HG03432 (cell line): ENCODE measurements around the gene PTPRN2.
"Not testable (repeated sequence)": the region's sequence is repeated elsewhere in the genome, so short reads cannot be mapped to it uniquely, and the experiment has no call there.

Source experiments
- ATAC-seq: cut with Tn5 transposase; IDR thresholded peaks from one replicate; pipeline ENCODE4 v1.9.1; 2021; ENCODE audit warnings: mild to moderate bottlenecking, moderate library complexity; ENCODE audit not compliant: unreplicated experiment

The PTPRN2 gene

DNA sequence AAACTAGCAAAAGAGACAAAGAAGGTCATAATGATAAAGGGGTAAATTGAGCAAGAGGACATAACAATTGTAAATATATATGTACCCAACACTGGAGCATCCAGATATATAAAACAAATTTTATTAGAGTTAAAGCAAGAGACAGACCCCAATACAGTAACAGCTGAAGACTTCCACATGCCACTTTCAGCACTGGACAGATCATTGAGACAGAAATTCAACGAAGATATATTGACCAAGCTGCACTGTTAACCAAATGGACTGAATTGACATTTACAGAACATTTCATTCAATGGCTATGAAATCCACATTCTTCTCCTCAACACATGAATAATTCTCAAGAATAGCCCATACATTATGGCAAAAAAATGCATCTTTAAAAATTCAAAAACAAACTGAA is 378.2 kb downstream of the PTPRN2 start:
- ATAC-seq, result no peak

DNA sequence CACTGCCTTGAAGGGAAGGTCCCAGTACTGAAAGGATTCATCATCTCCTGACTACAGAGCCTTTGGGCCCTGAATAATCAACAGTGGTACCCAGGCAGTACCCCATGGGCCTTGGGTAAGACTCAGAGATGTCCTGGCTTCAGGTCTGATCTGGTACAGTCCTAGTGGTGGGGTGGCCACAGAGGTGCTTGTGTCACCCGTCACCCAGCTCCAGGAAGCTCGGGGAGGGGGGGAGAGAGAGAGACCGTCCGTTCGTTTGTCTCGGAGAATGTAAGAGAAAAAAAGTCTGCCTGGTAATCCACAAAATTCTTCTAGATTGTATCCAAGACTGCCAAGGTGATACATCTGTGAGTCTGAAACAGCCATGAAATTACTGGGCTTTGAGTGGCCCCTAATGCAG is 381.3 kb downstream of the PTPRN2 start:
- no peak for ATAC-seq

DNA sequence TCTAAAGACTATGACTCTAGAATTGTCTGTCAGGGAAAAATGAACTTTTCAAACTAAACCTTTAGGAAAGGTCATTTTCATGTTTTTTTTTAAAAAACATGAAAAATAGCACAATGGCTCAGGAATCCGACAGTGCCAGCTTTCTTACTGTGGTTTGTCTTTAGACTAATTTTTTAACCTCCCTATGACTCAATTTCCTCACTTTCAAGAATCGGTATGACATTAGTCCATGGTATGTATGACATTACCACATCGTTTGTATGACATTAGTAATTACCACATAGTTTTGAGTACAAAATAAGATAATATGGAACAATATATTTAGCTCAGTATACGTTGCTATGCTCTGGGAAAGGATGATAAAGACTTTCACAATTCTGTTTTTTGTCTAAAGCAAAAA is 383.2 kb downstream of the PTPRN2 start:
- no peak for ATAC-seq

DNA sequence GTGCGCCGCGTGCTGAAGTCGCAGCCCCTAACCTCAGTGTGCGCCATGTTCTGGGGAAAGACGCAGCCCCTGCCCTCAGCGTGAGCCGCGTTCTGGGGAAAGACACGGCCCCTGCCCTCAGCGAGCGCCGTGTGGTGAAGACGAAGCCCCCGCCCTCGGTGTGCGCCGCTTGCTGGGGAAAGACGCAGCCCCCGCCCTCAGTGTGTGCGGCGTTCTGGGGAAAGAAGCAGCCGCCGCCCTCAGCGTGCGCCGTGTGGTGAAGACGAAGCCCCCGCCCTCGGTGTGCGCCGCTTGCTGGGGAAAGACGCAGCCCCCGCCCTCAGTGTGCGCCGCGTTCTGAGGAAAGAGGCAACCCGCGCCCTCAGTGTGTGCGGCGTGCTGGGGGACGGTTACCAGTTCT is 383.7 kb downstream of the PTPRN2 start:
- ATAC-seq, result not testable (repeated sequence)

DNA sequence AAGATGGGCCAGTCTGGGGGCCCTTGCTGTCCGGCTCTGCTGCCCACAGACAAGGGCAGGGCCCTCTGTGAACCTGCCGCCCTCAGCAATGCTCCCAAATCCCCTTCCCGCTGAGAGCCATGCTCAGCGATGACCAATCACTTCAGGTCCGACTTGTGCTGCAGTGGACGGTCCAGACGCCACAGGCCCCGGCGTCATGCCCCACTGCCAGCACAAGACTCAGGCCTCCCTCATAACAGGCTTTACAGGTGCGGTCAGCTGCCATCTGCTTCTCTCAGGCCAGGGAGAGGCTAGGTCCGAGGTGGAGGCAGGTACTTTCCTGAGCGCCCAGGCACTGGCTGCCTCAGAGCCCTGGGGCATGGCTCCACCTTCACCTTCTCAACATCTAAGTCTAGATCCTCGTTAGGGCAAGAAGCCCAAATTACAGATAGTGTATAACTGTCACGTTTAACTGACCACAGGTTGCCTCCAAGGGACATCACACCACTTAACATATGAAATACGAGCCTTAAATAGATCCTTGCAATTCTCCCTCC is 393.2 kb downstream of the PTPRN2 start:
- no peak for ATAC-seq

DNA sequence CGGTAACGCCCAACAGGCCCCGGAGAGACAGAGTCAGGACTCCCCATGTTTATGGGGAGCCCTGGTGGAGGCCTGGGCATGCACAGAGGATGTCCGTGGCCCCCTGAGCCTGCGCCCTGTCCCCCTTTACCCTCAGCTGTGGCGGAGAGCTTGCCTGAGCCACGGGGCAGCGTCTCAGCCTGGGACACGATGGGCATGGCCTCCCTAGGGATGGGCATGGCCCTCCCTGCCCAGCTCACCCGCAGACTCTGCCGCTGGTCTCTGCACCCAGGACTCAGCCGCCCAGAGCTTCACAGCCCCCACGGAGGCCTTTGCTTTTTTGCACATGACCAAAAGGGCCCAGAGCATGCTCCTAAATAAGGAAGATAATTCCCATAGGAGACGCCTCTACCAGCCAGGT is 394.2 kb downstream of the PTPRN2 start:
- no peak for ATAC-seq

DNA sequence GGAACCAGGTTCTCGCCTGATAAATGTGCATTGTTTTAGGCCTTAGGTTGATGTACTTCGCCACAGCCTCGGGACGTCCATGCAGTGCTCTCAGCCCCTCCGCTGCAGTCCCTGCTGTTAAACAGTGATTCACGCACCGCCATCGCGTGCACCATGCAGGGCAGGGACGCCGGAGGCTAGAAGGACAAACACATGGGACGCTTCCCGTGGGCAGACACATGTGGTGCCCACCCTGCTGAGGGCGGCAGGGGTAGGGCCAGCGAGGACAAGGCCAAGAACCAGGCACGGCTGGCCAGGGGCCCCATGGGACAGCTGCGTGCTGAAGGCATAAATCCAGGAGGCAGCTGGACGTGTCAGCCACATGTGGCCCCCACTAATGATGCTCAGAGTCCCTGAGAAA is 394.7 kb downstream of the PTPRN2 start:
- no peak for ATAC-seq

DNA sequence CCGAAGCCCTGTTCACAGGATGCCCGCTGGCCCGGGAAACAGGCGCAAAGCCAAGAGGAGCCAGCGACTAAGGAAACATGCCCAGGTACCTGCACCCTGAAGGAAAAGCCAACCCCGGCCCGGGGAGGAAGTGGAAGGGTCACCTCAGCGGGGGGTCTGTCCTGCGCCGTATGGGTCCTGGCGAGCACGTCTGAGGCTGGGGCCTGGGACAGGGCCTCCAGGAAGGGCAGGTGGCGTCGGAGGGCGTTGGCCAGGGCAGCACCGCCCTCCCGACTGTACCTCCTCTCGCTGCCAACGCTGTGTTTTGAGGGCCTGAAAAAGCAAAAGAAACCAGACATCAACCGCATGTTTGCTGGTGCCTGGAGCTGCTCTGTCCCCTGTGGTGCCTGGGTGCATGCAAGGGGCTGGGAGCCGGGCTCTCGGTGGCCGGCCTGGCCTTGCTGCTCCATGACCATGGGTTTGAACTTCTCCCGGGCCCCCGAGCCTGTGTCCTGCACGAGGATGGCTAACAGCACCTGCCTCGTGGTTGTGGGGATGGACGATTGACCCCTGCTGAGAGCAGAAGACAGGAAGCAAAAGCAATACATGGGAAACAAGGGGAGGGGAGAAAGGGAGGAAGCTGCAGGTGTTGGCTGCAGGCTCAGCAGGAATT is 395.3 kb downstream of the PTPRN2 start:
- ATAC-seq, result no peak

DNA sequence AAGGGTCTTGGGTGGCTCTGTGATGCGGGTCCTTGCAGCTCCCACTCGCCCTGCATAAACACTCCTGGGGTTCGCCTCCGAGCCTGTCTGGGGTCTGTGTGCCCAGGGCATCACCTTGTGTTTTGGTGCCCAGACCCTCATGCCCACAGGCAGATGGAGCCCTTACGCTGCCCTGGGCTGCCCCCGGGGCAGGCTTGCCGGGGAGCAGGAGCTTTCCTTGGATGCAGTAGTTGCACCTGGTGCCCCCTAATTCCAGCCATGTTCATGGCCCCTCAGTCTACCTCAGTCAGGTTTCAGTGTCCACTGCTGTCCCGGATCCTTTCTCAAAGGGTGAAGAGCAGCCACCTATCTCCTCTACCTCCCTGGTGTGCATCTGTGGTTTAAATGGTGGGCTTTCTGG is 396.0 kb downstream of the PTPRN2 start:
- ATAC-seq, result no peak

DNA sequence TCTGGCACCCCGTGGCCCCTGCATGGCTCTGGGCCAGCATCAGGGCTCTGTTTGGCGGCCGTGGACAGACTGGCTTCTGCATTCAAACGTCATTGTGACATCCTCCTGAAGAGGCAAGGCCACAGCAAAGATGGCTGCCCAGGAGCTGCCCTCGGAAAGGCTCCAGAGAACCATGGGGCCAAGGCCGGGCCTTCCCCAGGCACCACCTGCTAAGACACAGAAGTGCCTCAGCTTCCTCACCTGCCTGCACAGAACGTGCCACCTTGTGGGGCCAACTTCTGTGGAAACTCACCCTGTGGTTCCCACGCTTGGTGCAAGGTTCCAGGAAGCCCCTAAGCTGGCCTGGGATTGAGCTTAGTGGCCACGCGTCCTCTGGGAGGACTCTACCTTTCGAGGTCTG is 396.9 kb downstream of the PTPRN2 start:
- ATAC-seq, result no peak

DNA sequence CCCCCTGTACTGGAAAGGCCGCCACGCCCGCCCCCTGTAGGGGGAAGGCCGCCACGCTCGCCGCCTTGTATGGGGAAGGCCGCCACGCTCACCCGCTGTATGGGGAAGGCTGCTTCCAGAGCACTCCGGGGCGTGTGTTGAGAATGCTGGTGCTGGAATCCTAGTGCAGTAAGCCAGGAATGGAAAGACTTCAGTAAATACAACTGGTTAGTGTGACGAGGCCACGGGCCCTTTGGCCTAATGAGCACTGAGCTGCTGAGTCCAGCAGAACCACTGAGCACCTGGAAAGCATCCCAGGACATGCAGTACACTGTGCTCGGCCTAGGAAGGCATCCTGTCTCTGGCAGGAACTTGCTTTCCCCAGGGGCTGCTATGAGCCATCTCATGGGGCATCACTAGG is 398.9 kb downstream of the PTPRN2 start:
- ATAC-seq, result no peak

DNA sequence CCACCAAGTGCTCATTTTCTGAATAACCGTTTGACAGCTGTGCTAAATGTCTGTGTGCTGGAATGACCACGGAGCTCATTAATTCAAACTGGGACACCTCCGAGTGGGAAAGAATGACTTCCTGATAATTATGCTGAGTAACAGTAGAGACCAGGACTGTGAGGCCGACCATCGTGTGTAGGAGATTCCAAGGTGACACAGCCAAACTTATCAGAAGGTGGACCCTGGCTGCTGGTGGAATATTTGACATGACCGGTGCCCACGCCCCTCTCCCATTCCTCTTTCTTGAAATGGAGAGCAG is 400.0 kb downstream of the PTPRN2 start:
- ATAC-seq, result no peak

DNA sequence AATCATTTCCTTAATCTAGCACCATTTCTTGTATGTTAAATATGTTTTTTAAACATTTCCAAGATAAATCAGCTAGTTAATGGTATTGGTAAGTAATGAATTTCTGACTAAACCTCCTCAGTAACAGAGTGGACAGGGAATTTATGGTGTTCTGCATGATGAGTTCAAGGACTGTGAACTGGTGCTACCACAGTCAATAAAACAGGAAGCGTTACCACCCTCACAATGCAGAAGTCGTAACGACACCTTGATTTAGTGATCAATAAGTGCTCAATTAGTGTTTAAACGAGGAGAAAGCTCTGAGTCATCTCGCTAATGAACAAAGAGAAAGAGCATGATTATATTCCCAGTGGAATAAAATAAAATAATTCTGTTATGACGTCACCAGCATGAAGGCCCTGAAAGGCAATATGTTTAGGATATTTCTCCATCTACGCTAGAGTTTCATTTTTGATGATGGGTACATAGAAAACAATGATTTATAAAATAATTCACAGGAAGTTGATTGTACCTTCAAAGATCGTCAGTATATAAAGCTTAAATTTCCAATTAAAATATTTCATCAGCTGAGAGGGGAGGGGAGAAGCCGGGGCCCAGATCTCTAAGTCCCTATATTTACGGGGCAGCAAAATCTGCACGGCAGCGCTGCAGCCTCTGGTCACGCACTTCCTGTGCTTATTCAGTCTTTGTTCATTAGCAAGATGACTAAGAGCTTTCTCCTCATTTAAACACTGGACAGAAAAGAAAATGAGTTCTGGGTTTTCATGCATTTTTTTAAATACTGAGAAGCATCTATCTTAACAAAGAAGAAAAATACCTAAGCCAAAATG is 400.5 kb downstream of the PTPRN2 start:
- no peak for ATAC-seq

DNA sequence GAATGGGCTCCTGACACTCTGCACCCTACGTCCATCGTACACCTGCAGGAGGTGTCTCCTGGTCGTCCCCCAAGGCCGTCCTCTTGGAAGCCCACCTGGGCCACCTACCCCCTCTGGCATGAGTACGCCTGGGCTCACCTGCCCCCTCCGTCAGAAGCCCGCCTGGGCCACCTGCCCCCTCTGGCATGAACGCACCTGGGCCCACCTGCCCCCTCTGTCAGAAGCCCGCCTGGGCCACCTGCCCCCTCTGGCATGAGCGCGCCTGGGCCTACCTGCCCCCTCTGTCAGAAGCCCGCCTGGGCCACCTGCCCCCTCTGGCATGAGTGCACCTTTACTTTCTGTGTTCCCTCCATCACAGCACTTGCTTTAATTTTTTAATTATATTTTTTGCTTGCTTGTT is 401.2 kb downstream of the PTPRN2 start:
- ATAC-seq, result no peak

DNA sequence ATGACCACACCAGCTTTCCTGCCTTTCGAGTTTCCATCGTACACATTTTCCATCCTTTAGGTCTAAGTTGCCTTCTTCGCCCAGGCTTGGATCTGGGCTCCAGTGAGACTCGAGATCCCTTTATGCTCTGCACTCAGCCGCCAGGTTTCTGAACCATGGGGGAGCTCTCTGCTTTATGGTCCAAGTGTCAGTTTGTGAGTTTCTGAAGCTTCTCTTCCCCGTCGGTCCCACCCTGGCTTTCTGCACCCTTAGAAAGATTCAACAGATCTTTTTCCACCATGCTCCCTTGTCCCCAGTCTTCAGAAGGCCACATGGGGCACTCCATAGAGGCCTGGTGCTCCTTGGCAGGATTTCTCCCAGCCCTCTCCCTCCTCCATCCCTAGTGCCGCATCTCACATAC is 402.0 kb downstream of the PTPRN2 start:
- no peak for ATAC-seq

DNA sequence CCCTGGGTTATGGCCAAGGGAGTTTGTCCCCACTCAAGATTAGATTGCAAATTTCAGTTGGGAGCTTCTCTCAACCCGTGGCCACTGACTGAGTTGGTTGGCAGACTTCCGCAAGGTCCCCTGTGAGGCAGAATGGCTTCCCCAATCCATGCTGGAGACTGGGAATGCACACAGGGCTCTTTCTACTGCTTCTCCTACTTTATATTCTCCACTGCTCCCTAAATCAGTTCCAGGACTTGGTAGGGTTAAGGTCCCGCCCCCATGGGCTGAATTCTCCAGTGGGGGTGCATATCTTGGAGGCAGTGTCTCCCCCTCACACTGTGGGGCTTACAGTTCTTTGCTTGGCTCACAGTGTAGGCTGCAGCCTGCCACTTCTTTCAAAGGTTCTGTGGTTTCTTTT is 404.2 kb downstream of the PTPRN2 start:
- ATAC-seq, result no peak

DNA sequence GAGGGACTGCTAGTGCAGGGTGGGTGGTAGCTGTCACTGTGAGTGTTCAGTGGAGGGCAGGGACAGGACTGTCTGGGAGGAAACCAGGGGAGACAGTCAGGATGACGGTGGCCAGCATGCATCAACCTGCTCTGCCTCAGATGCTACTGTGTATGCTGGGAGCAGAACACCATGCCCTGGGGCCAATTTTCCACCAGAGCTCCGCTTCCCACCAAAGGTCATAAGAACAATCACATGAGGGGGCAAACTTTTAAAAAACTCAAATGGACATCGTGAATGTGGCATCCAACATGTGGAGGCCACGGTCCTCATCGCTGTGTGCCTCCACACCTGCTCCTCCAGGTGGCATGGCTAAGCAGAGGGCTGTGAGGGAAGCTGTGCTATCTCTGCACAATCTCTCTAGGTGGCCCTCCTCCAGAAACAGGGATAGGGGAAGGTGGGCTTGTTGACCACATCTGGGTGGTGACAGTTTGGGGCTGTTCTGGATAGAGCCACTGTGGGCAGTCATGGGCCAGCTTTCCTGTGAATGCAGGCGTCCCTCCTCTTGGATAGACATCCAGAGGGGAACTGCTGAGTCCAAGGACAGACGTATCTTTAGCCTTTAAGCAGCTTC is 411.0 kb downstream of the PTPRN2 start:
- no peak for ATAC-seq

DNA sequence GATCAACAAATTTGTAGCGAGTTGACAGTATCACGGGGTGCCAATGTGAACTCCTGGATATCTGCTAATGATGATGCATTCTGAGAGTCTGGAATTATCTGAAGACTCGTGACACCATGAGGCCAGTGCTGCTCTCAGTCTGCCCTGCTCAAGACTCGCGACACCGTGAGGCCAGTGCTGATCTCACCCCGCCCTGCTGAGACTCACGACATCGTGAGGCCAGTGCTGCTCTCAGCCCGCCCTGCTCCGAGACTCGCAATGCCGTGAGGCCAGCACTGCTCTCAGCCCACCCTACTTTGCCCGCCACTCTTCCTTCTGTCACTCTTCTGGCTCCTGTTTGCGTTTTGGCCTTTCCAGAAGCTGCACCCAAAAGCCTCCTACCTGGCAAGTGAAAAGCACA is 411.8 kb downstream of the PTPRN2 start:
- no peak for ATAC-seq

DNA sequence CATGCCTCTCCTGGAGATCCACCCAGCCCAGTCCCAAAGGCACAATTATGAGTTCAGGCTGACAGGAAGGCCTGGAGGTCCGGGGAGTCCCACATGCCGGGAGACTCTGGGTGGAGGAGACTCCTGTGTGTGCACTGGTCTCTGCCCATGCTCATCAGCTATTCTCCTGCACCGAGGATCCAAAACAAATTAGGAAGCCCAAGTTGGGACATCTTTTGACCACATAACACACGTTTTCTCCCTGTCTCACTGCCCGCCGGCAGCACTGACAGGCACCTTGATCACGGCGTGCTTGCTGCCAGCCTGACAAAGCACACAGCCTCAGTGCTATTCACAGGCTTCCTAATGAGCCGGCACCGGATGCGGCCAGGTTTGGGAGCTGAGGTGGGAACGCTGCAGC is 412.7 kb downstream of the PTPRN2 start:
- no peak for ATAC-seq

DNA sequence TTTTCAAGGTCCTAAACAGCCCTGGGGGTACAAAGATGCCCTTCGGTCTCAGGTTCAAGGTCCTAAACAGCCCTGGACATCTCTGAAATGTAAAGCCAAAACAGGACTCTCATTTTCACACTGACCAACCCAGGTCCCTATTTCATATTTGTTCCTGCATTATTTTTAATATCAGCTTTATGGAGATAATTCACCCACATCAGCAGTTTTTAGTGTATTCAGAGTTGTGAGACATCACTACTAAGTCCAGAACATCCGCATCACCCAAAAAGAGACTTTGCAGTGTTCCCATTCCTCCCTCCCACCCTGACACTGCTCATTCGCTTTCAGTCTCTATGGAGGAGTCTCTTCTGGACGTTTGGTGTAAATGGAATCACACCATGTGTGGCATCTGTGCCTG is 420.2 kb downstream of the PTPRN2 start:
- ATAC-seq, result no peak

DNA sequence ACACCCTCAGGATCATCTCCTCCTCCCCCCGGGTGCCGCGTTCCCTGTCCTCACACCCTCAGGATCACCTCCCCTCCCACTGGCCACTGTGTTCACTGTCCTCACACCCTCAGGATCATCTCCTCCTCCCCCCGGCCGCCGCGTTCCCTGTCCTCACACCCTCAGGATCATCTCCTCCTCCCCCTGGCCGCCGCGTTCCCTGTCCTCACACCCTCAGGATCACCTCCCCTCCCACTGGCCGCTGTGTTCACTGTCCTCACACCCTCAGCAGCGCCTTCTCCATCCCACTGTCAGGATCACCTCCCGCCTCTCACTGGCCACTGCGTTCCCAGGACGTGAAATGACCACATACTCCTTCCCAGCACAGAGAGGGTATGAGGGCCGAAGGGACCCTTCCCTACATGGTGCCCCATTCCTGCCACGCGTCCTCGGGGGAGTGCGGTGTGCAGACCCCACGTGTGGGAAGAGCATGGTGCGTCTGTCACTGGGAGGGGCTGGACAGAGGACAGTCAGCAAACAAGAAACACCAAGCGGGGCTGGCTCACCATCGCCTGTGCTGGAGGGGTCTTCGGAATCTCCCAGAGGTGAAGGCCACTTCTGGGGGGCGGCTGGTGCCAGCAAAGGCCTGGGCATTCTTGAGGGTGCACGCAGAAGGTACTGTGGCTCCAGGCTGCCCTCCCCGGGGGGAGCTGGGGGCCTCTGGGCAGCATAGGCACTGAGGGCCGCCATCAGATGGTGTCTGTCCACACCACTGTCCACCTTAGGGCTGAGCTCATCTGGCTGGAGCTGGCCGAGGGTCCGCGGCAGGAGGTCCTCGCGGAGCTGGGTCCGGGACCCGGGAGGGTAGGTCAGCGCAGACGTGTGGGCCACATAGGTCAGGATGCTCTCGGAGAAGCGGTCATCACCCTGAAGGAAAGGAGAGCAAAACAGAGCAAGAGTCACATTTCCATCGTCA is 421.0 kb downstream of the PTPRN2 start:
- ATAC-seq, result no peak
